HepG2 (cell line): Measurements from ENCODE around the gene PDE8B. TPM values are rescaled to one million over a fixed set of nuclear protein-coding genes. Genes with fewer than 3 reads are reported as not detected.
A peak's percentile ranks its signal among the peaks of the same experiment; 100 is the strongest.

Experiments used
- CEBPB ChIP-seq: IDR thresholded peaks from 2 replicates; pipeline ENCODE4 v1.6.1; 2011; ENCODE audit warnings: low read depth, low read length, improper control_type of control experiment, borderline replicate concordance
- FOSL2 ChIP-seq: sonication (generic); formaldehyde crosslinking; IDR thresholded peaks from 2 replicates; pipeline ENCODE4 v1.4.0; 2020; ENCODE audit warnings: missing genetic modification reagents
- GPBP1L1 ChIP-seq: sonication (generic); formaldehyde crosslinking; IDR thresholded peaks from 2 replicates; pipeline ENCODE4 v1.5.0; 2020; ENCODE audit warnings: mild to moderate bottlenecking, missing genetic modification reagents
- NR2F2 ChIP-seq: IDR thresholded peaks from 2 replicates; pipeline ENCODE4 v1.6.1; 2012; ENCODE audit warnings: low read depth, inconsistent platforms, borderline replicate concordance
- PAXIP1 ChIP-seq: sonication (generic); formaldehyde crosslinking; conservative IDR thresholded peaks from 2 replicates; pipeline ENCODE4 v1.4.0; 2020; ENCODE audit warnings: mild to moderate bottlenecking, missing genetic modification reagents, moderate library complexity
- RARA ChIP-seq: IDR thresholded peaks from 2 replicates; pipeline ENCODE4 v1.6.1; 2016; ENCODE audit warnings: missing genetic modification reagents, missing compliant biosample characterization
- SOX13 ChIP-seq, 3 experiments: fragments of 450-650 bp in 1 of 3; sonication (generic) in 1 of 3; formaldehyde crosslinking in 1 of 3; IDR thresholded peaks in 2 of 3; conservative IDR thresholded peaks in 1 of 3; 2 replicates each; pipeline versions ENCODE4 v1.5.0 to v1.6.1; 2016 to 2020; ENCODE audit warnings: antibody characterized with exemption in 1 of 3, mild to moderate bottlenecking in 1 of 3, missing compliant biosample characterization in 1 of 3, missing genetic modification reagents in 1 of 3, moderate library complexity in 1 of 3
- polyA plus RNA-seq, 8 experiments: library from polyadenylated mRNA; depleted of rRNA in 3 of 8; stranded (reverse) in 7 of 8; unstranded in 1 of 8; fragments of >200 nt; fragmentation: Illumina TruSeq in 4 of 8; extraction: Trizol in 4 of 8; gene quantifications; 2 replicates each; pipeline versions ENCODE4 v1.2.1 to v1.2.3, GENCODE V29; 2011 to 2016; ENCODE audit warnings: low read depth in 4 of 8, missing spikeins in 1 of 8, mixed read lengths in 1 of 8; ENCODE audit not compliant: insufficient read depth in 1 of 8
- total RNA-seq, 5 experiments: library from RNA; depleted of rRNA; stranded (reverse); fragments of >200 nt; fragmentation: Illumina TruSeq; extraction: Trizol; gene quantifications; 2 replicates each; pipeline ENCODE4 v1.2.3, GENCODE V29; 2016; ENCODE audit warnings: low read depth in 1 of 5

The PDE8B gene
- total and polyA plus RNA-seq, 2 of the 13 experiments (the other 11 are each of a cell fraction or from before 2014, with no cell fraction given), result 0.07 TPM; not detected in 1

- TF ChIP-seq SOX13 (IDR thresholded peaks at IDR 0.05) (no peak), SOX13 (CRISPR knock-in tag; conservative IDR thresholded peaks at IDR 0.05 in 1 of 2, IDR thresholded peaks at IDR 0.05 in 1 of 2) (peak in 1 of 2 experiments; percentile 46; a peak in 2 of 4 replicates), PAXIP1 (CRISPR knock-in tag) (peak; percentile 45; the same call in 1 of the 2 replicates), NR2F2 (0 out of 2 replicates have a peak, but pooled peaks have one; percentile 56), GPBP1L1 (CRISPR knock-in tag) (no peak), FOSL2 (CRISPR knock-in tag) (peak; percentile 26; the same call in 1 of the 2 replicates), RARA (CRISPR knock-in tag) (peak; percentile 20), CEBPB (peak; percentile 51; the same call in 1 of the 2 replicates)
Observed at GRCh38 chr5:77425998-77426659, 215.6 kb downstream of the PDE8B start (continued).
